Pancreas (tissue), 10 donors: ENCODE measurements around the gene PLCB1. TPM values are rescaled to one million over a fixed set of nuclear protein-coding genes. Genes with fewer than 3 reads are reported as not detected.

ENCODE experiments used
- ATAC-seq, 4 donors: fragments of 200-7000 bp; cut with Tn5 transposase; one replicate each; pipeline versions ENCODE4 v1.8.0 to v1.9.1; 2020; ENCODE audit warnings: mild to moderate bottlenecking in 4 of 4, moderate library complexity in 4 of 4
- DNase-seq, 6 donors: peaks; one replicate each; pipeline ENCODE4 v3.0.0-alpha.2; 2020
- FAIRE-seq: peaks from 2 replicates; lab custom pipeline; 2012; peaks lifted over from hg19 to GRCh38; lab: Jason Lieb, UNC
- H3K27ac ChIP-seq, 4 donors: fragments of 200-600 bp; sonication (generic); 1 replicate in 3 of 4; 2 replicates in 1 of 4; pipeline versions ENCODE4 v1.5.0 to v1.8.0; 2020
- H3K27me3 ChIP-seq, 4 donors: fragments of 200-600 bp; one replicate each; pipeline ENCODE4 v1.8.0; 2021
- H3K36me3 ChIP-seq, 3 donors: fragments of 200-600 bp; sonication (generic) in 1 of 3; one replicate each; pipeline versions ENCODE4 v1.5.0 to v1.8.0; 2020 to 2021
- H3K4me1 ChIP-seq, 3 donors: fragments of 200-600 bp; one replicate each; pipeline ENCODE4 v1.8.0; 2021
- H3K4me3 ChIP-seq, 4 donors: fragments of 200-600 bp; sonication (generic) in 2 of 4; one replicate each; pipeline versions ENCODE4 v1.5.0 to v1.8.0; 2020 to 2021
- H3K9me3 ChIP-seq, 4 donors: fragments of 200-600 bp; one replicate each; pipeline ENCODE4 v1.8.0; 2021
- WGBS, 2 donors: extraction: QIAGEN DNeasy Blood & Tissue Kit; methylation state at CpG; one replicate each; pipeline ENCODE4 v1.1.7; 2013; 5-methylcytosine and 5-hydroxymethylcytosine counted together
- intact Hi-C, 3 donors: fragments of 100-400 bp; cut with DNase I; formaldehyde crosslinking; loops; one replicate each; pipeline versions ENCODE4 v1.11.1 to v1.14.2; 2022
- polyA plus RNA-seq, 2 donors: library from polyadenylated mRNA; stranded (reverse); fragments of 200-250 nt; gene quantifications; one replicate each; pipeline ENCODE4 v1.2.3, GENCODE V29; 2013
- total RNA-seq, 6 donors: library from RNA; stranded (reverse); fragmentation: NEBNext Ultra II Directional in 4 of 6; extraction: Animal tissue kit (Norgen Biotek cat#: 25700) in 4 of 6; gene quantifications; one replicate each; pipeline versions ENCODE4 v1.2.1 to v1.2.4, GENCODE V29; 2021 to 2023
- TF ChIP-seq, protein P1 (sequence below), 4 donors: fragments of 200-600 bp; sonication (generic) in 3 of 4; IDR thresholded peaks; one replicate each; pipeline versions ENCODE4 v1.5.0 to v1.8.0; 2021; ENCODE audit warnings: antibody characterized with exemption in 4 of 4
- donor health status: healthy with polysubstance abuse.
- donor health status: DM: no; HTN: no; CAD: no; lungs with moderate emphysema.
- donor health status: DM: no; HTN: no; CAD: no.
- donor health status: control.
- donor health status: control.
- donor health status: Bipolar disorder and iron deficiency.
- donor health status: DM: yes; HTN: yes; CAD: no.
- donor health status: DM: no; HTN: no; CAD: no.
- donor health status: DM: no; HTN: no; CAD: no.
- donor health status: DM: yes; HTN: yes; CAD: no.

Gene PLCB1
- total and polyA plus RNA-seq, 8 donors = 4.5 to 18.7 (median 13.7) TPM

- DNase-seq (no peak), ATAC-seq (peak; percentile 47 to 72 (median 65)), FAIRE-seq (peak; percentile 53)
- TF ChIP-seq, protein P1, sequence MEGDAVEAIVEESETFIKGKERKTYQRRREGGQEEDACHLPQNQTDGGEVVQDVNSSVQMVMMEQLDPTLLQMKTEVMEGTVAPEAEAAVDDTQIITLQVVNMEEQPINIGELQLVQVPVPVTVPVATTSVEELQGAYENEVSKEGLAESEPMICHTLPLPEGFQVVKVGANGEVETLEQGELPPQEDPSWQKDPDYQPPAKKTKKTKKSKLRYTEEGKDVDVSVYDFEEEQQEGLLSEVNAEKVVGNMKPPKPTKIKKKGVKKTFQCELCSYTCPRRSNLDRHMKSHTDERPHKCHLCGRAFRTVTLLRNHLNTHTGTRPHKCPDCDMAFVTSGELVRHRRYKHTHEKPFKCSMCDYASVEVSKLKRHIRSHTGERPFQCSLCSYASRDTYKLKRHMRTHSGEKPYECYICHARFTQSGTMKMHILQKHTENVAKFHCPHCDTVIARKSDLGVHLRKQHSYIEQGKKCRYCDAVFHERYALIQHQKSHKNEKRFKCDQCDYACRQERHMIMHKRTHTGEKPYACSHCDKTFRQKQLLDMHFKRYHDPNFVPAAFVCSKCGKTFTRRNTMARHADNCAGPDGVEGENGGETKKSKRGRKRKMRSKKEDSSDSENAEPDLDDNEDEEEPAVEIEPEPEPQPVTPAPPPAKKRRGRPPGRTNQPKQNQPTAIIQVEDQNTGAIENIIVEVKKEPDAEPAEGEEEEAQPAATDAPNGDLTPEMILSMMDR (IDR thresholded peaks at IDR 0.05) = peak in 3 of 4 donors; percentile 24 to 36 (median 33)
- H3K27me3 ChIP-seq = no peaks in the 10 kb centered on the region
- intact Hi-C loops = loop anchor here in 2 of 3 donors (5.0 to 10.0 kb wide), 2 partner anchors 255 to 257 kb away; partner anchors contain the start of gene PLCB1 (in 2 of the 2)
- 19 to 20% methylated on average over 7 of the region's 7 CpGs for WGBS, 2 donors
- no peaks in the 10 kb centered on the region for H3K36me3 ChIP-seq
- H3K4me3 ChIP-seq = no peak overlapping the region
- no peaks in the 10 kb centered on the region for H3K9me3 ChIP-seq
- H3K27ac ChIP-seq = peak overlapping the region in 1 of 4 donors; percentile 15
- H3K4me1 ChIP-seq = peaks cover 11 to 40% (median 40%) of the 10 kb centered on the region in 3 donors
These were observed 257.4 kb downstream of the PLCB1 start for GRCh38 chr20:8389381-8390036.

DNA sequence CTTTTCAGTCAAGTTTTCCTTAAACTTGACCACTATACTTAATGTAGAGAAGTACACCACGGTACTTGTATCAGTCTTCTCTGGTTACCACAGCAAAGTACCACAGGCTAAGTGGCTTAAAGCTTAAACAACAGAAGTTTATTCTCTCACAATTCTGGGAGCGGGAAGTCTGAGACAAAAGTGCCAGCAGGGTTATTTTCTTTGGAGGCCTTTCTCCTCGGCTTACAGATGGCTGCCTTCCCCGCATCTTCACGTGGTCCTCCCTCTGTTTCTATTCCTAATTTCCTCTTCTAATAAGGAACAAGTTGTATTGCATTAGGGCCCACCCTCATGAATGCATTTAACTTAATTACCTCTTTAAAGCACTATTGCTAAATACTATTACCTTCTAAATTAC, 258.0 kb downstream of the PLCB1 start:
- Histone ChIP-seq H3K27me3 (no peaks in the 10 kb centered on the region), H3K27ac (peak overlapping the region in 1 of 4 donors; percentile 15), H3K4me3 (no peak overlapping the region), H3K4me1 (peaks cover 11 to 40% (median 40%) of the 10 kb centered on the region in 3 donors), H3K9me3 (no peaks in the 10 kb centered on the region), H3K36me3 (no peaks in the 10 kb centered on the region)
- intact Hi-C loops = loop anchor here in 1 of 3 donors (10.0 kb wide), 1 partner anchor 255 kb away; the partner anchor contains the start of gene PLCB1
- TF ChIP-seq, protein P1 (IDR thresholded peaks at IDR 0.05) = no peak
- no peak for DNase-seq
- WGBS, 2 donors = 42 to 48% methylated on average over 5 of the region's 5 CpGs
- FAIRE-seq = no peak
- ATAC-seq = peak in 1 of 4 donors; percentile 28

GRCh38 chr20:8390500-8390899, 258.4 kb downstream of the PLCB1 start:
- Histone ChIP-seq H3K9me3 (no peaks in the 10 kb centered on the region), H3K27me3 (no peaks in the 10 kb centered on the region), H3K4me3 (no peak overlapping the region), H3K36me3 (no peaks in the 10 kb centered on the region), H3K27ac (no peak overlapping the region), H3K4me1 (peaks cover 11 to 40% (median 39%) of the 10 kb centered on the region in 3 donors)
- no peak for ATAC-seq
- FAIRE-seq = no peak
- intact Hi-C loops = loop anchor here in 1 of 3 donors (10.0 kb wide), 1 partner anchor 256 kb away; the partner anchor contains the start of gene PLCB1
- TF ChIP-seq, protein P1 (IDR thresholded peaks at IDR 0.05) = no peak
- DNase-seq = no peak

GRCh38 chr20:8393381-8393780, 261.3 kb downstream of the PLCB1 start:
- DNase-seq = no peak
- WGBS, 2 donors = 63% methylated on average over 3 of the region's 3 CpGs
- no peaks in the 10 kb centered on the region for H3K27me3 ChIP-seq
- H3K4me1 ChIP-seq = peaks cover 5 to 23% (median 21%) of the 10 kb centered on the region in 3 donors
- TF ChIP-seq, protein P1 (IDR thresholded peaks at IDR 0.05) = no peak
- intact Hi-C loops = loop anchor here in 1 of 3 donors (10.0 kb wide), 1 partner anchor 259 kb away; the partner anchor contains the start of gene PLCB1
- ATAC-seq = peak in 1 of 4 donors; percentile 18
- no peak for FAIRE-seq
- H3K36me3 ChIP-seq = no peaks in the 10 kb centered on the region
- H3K9me3 ChIP-seq = no peaks in the 10 kb centered on the region
- no peak overlapping the region for H3K27ac ChIP-seq
- no peak overlapping the region for H3K4me3 ChIP-seq
